NB4 (cell line): ENCODE results near the gene RSU1.

Experiments used
- DNase-seq: peaks from one replicate; pipeline ENCODE4 v3.0.0; 2010; ENCODE audit warnings: low read depth
- H3K4me3 ChIP-seq: one replicate; pipeline ENCODE4 v1.5.1; 2011; ENCODE audit warnings: mild to moderate bottlenecking, low read depth, low read length, moderate library complexity
- MYC ChIP-seq: IDR thresholded peaks from 2 replicates; pipeline ENCODE4 v1.6.1; 2011; ENCODE audit warnings: low read depth, low read length
- POLR2A ChIP-seq: IDR thresholded peaks from 2 replicates; pipeline ENCODE4 v1.6.1; 2011; ENCODE audit warnings: mild to moderate bottlenecking; ENCODE audit not compliant: insufficient read length; ENCODE audit errors: extremely low read depth
- TF ChIP-seq, protein P1 (sequence below): IDR thresholded peaks from 2 replicates; pipeline ENCODE4 v1.6.1; 2011; ENCODE audit warnings: low read depth, low read length
- TF ChIP-seq, protein P2 (sequence below): IDR thresholded peaks from one replicate; pipeline ENCODE4 v1.5.1; 2012; ENCODE audit warnings: low read depth, low read length

RSU1 gene

DNA sequence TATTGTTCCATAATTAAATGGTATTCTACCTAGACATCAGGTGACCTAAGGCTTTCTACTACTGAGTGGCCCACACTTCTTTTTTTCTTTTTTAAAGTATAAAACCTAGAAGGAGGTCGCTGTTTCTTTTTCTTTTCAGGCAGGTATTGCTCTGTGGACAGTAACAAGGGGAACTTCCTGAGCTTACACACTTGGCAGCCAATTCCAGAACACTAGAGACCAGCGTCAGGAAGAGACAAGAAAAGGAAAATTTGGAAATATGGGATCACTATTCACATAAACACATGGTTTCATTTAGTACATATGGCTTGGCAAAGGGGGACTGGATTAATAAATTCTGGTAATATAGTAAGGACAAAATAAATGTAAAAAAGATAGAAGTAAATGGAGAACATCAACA is 141.9 kb downstream of the RSU1 start:
- DNase-seq = no peak
- H3K4me3 ChIP-seq = no peak overlapping the region
- no peak for TF ChIP-seq MYC
- TF ChIP-seq, protein P1, sequence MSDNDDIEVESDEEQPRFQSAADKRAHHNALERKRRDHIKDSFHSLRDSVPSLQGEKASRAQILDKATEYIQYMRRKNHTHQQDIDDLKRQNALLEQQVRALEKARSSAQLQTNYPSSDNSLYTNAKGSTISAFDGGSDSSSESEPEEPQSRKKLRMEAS = no peak
- TF ChIP-seq POLR2A = no peak
- TF ChIP-seq, protein P2, sequence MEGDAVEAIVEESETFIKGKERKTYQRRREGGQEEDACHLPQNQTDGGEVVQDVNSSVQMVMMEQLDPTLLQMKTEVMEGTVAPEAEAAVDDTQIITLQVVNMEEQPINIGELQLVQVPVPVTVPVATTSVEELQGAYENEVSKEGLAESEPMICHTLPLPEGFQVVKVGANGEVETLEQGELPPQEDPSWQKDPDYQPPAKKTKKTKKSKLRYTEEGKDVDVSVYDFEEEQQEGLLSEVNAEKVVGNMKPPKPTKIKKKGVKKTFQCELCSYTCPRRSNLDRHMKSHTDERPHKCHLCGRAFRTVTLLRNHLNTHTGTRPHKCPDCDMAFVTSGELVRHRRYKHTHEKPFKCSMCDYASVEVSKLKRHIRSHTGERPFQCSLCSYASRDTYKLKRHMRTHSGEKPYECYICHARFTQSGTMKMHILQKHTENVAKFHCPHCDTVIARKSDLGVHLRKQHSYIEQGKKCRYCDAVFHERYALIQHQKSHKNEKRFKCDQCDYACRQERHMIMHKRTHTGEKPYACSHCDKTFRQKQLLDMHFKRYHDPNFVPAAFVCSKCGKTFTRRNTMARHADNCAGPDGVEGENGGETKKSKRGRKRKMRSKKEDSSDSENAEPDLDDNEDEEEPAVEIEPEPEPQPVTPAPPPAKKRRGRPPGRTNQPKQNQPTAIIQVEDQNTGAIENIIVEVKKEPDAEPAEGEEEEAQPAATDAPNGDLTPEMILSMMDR = no peak

DNA sequence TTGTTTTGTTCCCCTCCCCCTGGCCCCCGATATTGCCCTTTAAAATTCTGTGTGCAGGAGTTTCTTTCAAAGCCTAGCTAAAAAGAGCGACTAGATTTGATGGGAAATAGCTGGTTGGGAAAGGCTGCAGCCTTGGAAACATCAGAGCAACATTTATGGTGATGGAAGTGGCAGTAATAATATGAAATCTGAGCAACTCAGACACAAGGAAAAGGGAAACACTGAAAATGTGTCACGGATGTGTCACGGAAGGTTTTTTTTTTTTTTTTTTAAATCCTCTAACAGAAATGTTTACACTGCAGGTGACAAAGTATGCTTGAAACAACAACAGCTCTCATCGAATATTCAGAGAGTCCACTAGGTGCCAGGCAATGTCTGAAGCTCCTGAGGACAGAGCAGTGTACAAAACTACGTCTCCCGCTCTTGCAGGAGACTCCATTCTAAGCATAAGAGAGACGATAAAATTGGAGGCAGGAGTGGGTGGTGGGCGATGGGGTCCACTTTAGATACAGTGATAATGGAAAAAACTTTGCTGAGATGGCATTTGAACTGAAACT is 143.0 kb downstream of the RSU1 start:
- no peak overlapping the region for H3K4me3 ChIP-seq
- DNase-seq = no peak
- TF ChIP-seq, protein P2 = no peak
- TF ChIP-seq, protein P1 = no peak
- TF ChIP-seq POLR2A (no peak), MYC (no peak)

DNA sequence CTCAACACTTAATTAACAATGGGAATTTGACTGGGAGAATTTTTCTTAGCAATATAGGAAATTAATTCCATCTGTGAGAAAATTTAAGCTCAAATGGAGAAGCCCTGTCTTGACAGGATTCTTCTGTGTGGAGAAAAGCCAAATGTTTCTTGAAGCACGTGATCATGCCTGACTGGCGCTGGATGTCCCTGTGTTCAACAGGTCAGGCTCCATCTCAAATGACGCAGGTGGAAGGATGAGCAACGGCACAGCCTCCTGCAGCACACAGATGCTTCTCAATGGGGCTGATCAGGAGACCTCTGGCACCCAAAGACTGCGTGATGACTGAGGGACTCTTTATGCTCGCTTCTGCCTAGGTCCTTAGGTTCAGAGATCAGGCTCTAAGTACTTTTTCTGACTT is 143.8 kb downstream of the RSU1 start:
- no peak for DNase-seq
- TF ChIP-seq, protein P2 = no peak
- TF ChIP-seq POLR2A = no peak
- TF ChIP-seq, protein P1 = no peak
- no peak overlapping the region for H3K4me3 ChIP-seq

DNA sequence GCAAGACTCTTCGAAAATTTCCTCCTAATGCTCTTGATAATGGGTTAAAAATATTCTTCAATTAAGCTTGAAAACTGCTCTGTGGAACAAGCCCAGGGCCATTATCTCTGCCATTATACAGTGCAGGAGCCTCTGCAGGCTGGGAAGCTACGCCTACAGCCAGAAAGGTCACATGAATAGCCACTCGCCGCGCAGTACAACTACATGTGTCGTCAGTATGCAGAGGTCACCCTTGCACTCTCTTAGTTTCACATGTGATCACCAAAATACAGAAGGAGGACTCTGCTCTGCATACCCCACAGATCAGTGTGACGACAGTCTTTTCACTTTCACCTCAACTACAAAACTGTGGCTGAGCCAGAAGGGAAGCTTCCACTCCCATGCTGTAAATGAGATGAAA is 153.8 kb downstream of the RSU1 start:
- DNase-seq = no peak
- TF ChIP-seq POLR2A (no peak), MYC (no peak)
- TF ChIP-seq, protein P2 = no peak
- TF ChIP-seq, protein P1 = no peak
- H3K4me3 ChIP-seq = no peak overlapping the region

DNA sequence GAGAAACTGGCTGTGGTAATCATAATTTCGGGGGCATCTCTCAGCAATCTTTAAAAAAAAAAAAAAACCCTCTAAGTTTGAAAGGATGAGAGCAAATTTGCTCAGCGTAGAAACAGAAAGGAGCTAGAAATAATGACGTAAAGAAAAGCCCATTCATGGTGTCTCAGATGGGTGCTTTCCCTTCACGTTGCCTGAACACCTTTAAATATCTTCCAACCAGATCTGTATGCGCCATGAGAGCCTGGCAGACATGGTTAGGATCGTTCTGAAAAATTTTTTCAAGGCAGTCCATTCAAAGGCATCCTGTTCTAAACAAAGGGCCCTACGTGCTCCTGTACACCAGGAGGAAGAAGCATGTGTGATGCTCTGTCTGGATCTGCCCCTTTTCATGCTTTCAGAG is 154.3 kb downstream of the RSU1 start:
- no peak for DNase-seq
- no peak for TF ChIP-seq MYC
- TF ChIP-seq, protein P2 = no peak
- TF ChIP-seq, protein P1 = no peak
- no peak for TF ChIP-seq POLR2A
- H3K4me3 ChIP-seq = no peak overlapping the region

DNA sequence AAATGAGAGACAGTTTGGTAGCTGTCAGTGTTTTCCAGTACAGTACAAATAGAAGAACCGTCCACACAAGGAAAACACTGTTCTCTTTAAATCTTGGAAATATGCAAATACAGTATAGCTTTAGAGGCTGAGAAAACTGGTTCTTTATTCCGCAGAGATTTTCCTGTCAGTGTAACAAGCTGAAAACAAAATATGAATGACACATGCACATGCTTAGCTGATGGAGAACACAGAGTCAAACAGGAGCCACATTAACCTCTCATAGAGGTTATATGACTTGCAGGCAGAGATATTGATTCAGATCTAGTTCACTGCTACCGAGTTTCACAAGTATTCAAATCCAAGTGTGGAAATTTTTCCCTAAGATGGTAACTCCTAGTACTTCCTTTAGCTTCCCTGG is 160.3 kb downstream of the RSU1 start:
- no peak for DNase-seq
- H3K4me3 ChIP-seq = no peak overlapping the region

More for the DNA sequence above, 160.3 kb downstream of the RSU1 start:
- TF ChIP-seq MYC = no peak
- TF ChIP-seq, protein P2 = no peak
- TF ChIP-seq, protein P1 = no peak
- TF ChIP-seq POLR2A = no peak
